Medulla oblongata (tissue), 1 donor: ENCODE measurements around the gene XIRP2.

Source experiments
- DNase-seq: peaks from one replicate; pipeline ENCODE4 v3.0.0-alpha.2; 2015; ENCODE audit errors: extremely low spot score

The XIRP2 gene

DNA sequence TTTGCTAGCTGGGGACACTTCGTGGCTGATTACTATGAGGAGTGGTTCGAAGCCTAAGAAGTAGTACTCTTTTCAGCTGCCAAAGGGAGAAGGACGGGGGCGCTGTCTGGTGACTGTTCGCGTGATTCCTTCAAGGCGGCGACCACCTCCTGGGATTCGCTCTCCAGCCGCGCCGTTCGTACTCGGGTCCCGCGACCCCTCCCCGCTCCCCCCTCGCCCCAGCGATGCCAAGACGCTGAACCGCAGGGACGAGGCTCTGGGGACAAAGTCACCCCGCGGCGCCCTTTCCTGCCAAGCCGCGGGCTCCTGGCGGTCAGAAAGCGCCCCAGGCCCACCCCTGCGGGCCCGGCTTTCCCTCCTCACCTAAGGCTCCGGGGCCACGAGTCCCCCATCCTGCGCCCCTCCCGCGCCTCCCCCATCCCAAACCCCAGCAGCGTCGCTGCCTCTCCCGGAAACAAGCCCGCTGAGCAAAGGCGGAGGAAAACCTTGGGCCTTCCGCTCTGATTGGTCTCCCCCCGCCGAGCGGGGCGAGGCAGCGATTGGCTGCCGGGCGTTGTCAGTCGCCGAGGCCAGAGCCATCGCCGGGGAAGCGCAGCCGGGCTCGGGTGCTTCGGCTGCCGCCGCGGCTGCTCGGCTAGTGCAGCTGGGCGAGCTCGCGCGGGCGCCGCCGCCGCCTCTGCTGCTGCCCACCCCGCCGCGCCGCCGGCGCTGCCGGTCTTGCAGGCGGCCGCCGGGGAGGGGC lies 404.3 kb downstream of the XIRP2 start, which contains the start of gene B3GALT1:
TSS of gene B3GALT1 (plus strand) at position 572 of the 742 bp plus-strand sequence.
- peak; percentile 93 for DNase-seq

DNA sequence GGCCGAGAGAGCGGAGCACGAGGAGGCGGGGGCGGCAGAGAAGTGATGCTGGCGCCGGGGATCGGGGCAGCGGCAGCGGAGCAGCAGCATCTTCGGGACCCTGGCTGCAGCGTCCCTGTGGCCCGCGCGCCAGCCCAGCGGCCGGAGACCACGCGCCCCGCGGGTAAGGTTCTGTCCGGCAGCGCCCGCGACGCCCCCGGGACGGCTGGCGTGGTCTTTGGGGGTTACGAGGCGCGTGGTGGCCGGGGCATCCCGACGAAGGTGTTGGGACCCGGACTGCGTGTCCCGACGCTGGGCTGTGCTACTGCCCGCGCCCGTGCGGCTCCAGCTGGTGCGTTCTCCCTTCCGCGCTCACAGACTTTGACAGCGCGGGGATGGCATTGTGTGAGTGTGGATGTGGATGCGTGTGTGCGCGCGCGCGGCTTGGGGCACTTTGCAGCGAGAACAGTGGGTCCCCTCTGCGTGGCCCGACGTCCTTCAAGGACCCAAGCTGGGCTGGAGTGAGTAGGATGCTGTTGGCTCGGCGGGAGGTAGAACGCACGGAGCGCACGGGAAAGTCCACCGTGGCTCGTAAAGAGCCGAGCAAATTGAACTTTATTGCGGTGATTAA lies 405.0 kb downstream of the XIRP2 start:
- DNase-seq: peak; percentile 41

DNA sequence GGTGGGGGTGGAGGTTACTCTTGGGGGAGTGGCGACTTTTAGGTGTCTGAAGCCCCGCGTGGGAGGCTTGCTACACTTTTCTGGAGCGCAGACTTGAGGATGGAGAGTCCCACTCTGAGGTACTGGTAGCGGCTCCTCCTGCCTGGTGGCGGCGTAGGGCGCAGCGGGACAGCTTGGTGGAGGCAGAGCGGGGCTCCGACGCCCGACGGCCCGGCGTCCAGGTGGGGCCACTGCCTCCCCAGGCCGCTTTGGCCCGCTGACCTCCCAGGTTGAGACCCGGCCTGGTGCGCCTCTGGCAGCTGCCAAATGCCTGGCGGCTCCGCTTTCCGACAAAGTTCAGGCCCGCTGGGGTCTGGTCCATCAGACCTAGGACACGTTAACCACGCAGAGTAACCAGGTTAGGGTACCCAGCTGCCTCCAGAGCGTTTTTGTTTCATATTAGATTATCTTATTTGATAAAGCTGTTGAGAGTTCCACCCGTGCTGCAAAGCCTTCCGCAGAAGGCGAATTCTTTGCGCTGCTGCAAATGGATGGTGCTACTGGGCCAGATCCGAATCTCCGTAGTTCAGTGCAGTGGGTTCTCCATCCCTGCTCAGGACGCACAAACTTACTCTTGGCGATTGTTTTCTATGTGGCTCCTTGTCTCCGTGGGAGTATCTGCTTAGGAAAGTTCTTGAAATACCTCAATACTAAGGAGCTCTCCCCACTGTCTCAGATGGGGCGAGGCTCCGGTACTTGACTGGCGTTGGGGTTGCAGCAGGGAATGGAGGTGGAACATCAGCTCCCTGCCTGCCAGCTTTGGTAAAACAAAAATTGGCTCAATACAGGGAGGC lies 405.9 kb downstream of the XIRP2 start:
- DNase-seq: peak; percentile 23

DNA sequence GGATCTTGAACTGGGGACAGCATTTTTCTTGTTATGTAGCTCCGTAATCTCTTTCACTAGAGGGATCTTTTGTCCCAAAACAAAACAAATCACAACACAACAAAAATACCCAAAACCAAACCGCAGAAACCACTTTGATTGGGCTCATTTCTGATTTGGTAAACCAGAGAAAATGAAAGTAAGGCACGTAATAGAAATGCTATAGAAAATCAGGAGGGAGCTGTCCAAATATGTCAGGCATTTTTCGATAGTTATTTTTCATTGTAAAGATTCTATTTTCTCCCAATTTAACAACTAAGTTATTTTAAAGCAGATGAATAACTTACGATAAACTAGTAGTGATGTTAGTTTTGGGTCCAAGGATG lies 406.5 kb downstream of the XIRP2 start:
- DNase-seq: no peak

DNA sequence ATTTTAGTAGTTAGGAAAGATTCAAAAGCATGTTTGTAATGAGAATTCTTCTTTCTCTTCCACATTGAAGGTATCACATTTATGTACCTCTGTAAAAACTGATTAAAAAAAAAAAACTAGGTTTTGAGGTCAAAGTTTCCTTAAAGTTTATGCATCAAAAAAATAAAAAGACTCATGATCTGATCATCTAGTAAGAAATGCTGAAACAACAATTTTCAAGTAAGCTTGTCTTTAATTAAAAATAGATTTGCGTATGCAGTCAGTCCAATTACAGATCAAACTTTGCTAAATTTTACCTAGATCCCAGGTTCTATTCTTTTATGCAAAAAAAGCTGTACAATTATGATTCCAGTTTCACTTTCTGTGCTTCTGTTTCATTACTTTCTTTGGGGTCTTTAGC lies 409.0 kb downstream of the XIRP2 start:
- DNase-seq: no peak

DNA sequence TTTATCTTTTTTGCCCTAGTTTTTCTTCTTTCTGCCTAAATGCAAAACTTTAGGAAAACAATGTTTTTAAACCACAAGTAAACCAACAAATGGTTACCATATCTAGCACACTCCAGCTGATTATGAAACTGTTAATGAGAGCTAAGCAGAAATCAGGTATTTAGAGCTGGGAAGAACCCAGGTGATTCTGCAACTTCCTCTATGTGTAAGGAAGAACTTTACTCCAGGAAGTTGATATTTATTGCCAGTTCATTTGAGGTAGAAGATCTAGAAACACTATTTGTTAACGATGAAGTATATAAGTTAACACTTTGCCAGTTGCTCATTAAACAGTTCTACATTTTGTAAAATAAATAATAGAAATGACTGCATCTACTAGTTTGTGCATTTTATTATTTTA lies 409.7 kb downstream of the XIRP2 start:
- DNase-seq: no peak
